Upper lobe of left lung (tissue), 4 donors: ENCODE measurements around the gene NANOGP8.

ENCODE experiments used
- POLR2AphosphoS5 ChIP-seq, 2 donors: sonication (generic); formaldehyde crosslinking; IDR thresholded peaks; one replicate each; pipeline ENCODE4 v1.5.1; 2017; ENCODE audit warnings: antibody characterized with exemption in 2 of 2
- TF ChIP-seq, protein P1 (sequence below), 6 experiments: fragments of 450-650 bp in 4 of 6; fragments of 200-600 bp in 2 of 6; sonication (generic) in 2 of 6; IDR thresholded peaks; one replicate each; pipeline ENCODE4 v1.5.1; 2016 to 2019; ENCODE audit warnings: antibody characterized with exemption in 6 of 6

DNA sequence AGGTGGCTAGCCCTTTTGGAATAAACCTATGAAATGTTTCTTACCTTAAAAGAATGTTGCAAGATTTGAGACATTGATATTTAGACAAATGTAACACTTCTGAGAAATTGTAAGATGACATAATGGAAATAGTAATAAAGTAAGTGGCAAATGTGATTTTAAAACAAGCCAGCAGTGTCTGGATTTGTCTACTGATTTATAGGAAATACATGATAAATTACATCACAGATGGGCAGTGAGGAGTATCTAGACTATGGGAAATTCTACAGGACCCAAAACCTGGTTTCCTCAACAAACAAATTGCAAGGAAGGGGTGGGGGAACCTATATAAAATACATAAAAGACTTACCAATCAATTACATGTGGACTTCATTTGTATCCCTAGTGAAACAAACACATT, 37.1 kb downstream of the NANOGP8 start:
- TF ChIP-seq, protein P1, sequence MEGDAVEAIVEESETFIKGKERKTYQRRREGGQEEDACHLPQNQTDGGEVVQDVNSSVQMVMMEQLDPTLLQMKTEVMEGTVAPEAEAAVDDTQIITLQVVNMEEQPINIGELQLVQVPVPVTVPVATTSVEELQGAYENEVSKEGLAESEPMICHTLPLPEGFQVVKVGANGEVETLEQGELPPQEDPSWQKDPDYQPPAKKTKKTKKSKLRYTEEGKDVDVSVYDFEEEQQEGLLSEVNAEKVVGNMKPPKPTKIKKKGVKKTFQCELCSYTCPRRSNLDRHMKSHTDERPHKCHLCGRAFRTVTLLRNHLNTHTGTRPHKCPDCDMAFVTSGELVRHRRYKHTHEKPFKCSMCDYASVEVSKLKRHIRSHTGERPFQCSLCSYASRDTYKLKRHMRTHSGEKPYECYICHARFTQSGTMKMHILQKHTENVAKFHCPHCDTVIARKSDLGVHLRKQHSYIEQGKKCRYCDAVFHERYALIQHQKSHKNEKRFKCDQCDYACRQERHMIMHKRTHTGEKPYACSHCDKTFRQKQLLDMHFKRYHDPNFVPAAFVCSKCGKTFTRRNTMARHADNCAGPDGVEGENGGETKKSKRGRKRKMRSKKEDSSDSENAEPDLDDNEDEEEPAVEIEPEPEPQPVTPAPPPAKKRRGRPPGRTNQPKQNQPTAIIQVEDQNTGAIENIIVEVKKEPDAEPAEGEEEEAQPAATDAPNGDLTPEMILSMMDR (IDR thresholded peaks at IDR 0.05), result no peak
- TF ChIP-seq POLR2AphosphoS5 (IDR thresholded peaks at IDR 0.05), result no peak
